ENCODE results near the gene LOXL1.
"Not testable (repeated sequence)": the region's sequence is repeated elsewhere in the genome, so short reads cannot be mapped to it uniquely, and the experiment has no call there.

LOXL1 gene

DNA sequence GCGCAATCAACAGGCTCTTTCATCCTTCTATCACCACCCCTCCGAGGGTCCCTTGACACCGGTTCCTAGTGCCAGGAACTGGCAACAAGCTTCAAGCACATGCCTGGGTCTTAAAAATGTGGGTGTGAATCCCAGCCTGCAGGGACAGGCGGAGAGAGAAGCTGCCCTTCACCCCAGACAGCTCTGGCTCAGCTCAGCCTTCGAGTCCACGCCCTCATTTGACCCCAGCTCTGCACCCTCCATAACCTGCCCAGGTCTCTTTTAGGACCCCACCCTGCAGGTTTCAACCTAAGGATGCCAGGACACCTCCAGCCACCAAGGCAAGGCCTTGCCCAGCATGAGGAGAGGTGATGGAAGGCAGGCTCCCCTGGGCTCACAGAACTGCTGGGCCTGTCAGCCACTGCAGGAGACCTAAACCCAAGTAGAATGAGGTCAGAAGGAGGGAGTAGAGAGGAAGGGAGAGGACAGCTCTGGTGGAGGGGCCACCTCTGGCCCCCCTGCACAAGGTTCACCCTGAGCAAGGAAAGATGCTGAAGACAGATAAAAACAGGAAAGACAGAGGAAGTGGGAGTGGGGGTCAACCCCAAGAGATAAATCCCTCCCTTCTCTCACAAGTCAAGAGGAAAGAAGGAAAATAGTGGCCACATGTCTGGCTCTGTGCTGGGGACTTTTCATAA, 2.6 kb upstream of the LOXL1 start:
- DNase-seq: no peak

- DNase-seq: peak; percentile 44
Observed at GRCh38 chr15:73924171-73924921, 1.9 kb upstream of the LOXL1 start.

DNA sequence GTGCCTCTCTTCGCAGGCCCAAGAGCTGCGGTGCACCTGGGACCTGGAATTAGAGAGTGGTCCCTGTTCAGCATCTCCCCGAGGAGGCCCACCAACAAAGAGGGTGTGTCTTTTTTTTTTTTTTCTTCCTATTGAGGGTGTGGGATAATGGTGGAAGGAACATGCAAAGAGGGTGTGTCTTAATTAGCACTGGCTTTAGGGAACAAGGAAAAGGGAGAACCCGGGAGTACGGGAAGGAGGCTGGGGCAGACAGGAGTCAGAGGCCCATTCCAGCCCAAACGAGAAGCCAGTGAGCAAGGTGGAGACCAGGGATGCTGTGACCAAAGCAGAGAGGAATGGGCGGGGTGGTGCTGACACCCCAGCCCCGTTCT, 429 bp upstream of the LOXL1 start:
- no peak for DNase-seq

DNA sequence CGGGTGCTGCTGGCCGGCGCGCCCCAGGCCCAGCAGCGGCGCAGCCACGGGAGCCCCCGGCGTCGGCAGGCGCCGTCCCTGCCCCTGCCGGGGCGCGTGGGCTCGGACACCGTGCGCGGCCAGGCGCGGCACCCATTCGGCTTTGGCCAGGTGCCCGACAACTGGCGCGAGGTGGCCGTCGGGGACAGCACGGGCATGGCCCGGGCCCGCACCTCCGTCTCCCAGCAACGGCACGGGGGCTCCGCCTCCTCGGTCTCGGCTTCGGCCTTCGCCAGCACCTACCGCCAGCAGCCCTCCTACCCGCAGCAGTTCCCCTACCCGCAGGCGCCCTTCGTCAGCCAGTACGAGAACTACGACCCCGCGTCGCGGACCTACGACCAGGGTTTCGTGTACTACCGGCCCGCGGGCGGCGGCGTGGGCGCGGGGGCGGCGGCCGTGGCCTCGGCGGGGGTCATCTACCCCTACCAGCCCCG, 777 bp downstream of the LOXL1 start:
- peak; percentile 60 for DNase-seq

GRCh38 chr15:73927476-73928240, 1.4 kb downstream of the LOXL1 start:
- peak; percentile 82 for DNase-seq

DNA sequence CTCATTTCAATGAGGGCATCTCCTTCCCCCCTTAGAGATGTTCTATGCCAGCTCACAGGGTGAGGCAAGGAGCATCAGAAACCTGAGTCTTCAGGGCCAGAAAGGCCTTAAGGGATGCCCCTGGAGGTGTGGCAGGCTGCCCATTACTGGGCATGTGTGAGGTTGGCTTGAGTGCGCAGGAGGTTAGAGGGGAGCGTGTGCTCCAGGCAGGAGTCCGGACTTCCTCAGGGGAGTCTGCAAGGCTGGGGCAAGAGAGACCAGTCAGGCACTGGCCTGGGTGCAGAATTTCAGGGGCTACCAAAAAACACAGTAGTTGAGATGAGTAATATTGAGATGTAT, 1.9 kb downstream of the LOXL1 start:
- no peak for DNase-seq

- no peak for DNase-seq
Observed at GRCh38 chr15:73928971-73929627, 2.8 kb downstream of the LOXL1 start.

DNA sequence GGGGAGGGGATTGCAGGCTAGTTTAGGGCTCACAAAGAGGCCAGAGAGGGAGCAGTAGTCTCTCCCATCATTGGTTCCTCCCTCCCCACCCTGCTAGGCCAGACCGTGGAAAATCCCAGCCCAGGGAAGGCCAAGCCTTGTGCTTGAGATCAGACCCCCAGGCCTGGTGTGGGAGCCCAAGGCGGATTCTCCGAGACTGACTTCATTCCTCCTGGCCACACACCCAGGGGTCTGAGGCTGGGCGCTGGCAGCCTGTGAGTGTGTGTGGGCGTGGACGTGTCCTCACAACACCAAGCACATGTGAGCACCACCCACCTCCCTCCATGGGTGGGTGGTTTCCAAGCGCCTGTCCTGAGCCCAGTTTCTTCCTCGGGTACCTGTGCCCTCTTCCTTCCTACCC, 4.1 kb downstream of the LOXL1 start:
- no peak for DNase-seq

GRCh38 chr15:73930790-73931281, 4.6 kb downstream of the LOXL1 start:
- no peak for DNase-seq

DNA sequence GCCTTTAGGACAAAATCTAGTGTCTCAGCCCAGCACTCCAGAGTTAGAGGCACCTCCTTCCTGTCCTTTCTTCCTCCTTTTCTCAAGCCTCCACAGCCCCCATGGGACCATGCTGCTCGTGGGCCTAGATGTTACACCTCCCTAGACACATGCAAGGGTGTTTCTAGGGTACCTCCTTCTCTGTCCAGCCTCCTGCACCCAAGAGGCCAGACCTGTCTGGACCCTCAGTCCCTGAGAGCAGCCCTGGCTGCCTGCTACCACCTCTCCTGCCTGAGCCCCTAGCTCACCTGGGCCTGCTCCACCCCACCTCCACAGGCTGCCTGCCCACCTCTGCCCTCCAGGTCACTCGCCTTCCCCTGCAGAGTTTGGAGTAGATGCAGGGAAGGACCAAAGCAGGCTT, 5.2 kb downstream of the LOXL1 start:
- no peak for DNase-seq

DNA sequence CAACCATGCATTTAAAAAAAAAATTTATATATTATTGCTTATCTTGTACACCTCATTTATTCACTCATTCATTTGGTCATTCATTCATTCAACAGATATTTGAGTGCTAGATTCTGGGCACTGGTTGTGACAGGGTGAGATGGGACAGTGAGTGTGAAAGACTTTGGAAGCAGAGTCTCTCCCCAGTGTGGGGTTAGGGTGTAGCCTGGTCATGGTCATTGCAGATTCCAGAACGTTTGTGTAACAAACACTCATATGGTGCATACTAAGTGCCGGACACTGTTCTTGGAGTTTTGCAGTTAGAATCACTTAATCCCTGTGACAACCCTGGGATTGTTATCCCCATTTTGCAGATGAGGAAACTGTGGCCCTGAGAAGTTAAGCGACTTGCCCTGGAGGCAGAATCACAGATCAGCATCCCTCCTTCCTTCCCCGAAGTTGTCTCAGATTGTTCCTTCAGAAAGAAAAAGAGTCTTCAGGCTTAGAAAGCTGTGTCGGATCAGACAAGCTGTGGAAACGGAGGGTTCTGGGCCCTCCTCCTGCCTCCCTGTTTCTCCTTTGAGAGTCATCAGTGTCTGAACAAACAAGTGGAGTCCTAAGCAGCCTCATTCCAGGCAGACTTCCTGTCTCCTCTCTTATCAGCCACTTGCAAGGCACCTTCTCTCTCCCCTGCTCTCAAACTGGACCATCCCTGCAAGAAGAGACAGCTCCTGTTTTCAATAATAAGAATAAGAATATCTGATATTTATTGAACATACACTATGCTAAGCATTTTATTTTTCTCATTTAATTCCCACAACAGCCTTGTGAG, 6.3 kb downstream of the LOXL1 start:
- DNase-seq: no peak

GRCh38 chr15:73934281-73934680, 8.0 kb downstream of the LOXL1 start:
- DNase-seq: no peak

GRCh38 chr15:73935547-73935946, 9.3 kb downstream of the LOXL1 start:
- no peak for DNase-seq

- no peak for DNase-seq
Observed at GRCh38 chr15:73936181-73936580, 9.9 kb downstream of the LOXL1 start.

DNA sequence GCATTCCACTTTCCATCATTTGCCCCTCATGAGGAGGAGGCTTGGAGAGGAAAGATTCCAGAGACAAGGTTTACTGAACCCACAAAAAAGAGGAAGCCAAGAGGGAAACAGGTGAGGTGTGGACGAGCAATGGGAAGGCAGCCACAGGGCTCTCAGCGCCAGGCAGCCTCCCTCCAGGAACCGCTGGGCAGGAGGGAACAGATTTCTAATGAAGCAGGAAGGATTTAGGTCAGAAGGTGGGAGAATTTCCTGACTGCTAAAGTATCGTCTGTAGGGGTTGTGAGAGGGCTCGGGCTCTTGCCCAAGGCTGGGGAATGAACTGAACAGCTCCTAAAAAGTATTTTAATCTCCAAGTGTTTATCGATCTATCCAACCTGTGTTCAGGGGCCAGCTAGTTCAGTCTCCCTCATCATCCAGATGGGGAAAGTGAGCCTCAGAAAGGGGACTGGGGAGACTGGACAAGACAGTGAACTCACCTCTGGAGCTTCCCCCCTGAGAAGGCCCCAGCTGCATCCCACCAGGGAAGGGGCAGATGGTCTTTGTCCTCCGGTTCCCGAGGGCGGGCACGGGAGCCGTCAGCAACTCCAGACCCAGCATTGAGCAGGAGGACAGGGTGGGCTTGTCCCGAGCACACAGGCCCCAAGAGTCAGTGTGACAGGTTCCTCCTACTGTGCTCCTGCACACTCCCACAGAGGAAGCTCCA, 10.5 kb downstream of the LOXL1 start:
- no peak for DNase-seq

DNA sequence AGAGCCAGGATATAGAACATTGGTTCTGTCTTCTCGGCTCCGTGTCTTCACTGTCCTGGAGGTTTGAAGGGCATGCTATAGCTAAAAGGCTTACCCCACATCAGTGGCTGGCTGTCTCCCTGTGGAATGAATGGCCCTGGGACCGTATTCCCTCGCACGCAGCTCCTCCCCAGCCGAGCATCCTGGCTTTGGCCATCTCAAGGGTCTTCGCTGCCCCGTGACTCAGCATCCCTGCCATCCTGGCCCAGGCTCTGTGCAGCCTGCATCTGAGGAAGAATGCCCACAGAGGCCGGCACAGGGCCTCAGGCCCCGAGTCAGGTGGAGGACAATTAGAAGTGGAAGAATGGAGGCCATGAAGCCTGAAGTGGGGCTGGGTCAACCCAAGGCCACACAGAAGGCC, 11.0 kb downstream of the LOXL1 start:
- DNase-seq: no peak

DNA sequence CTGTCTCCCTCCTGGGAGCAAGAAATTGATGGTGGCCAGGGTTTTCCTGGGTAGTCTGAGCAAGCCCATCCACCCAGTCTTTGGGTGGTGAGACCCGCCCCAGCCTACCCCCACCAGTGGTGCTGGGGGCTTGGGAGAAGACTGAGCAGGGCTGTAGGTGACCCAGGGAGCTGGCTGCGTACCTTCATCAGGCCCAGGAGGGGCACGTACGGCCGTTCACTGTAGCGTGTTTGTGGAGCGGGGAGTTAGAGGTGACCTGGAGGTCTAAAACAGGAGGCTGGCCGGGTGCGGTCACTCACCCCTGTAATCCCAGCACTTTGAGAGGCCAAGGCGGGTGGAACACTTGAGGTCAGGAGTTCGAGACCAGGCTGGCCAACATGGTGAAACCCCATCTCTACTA, 11.5 kb downstream of the LOXL1 start:
- no peak for DNase-seq

- DNase-seq: not testable (repeated sequence)
Observed at GRCh38 chr15:73938516-73938915, 12.3 kb downstream of the LOXL1 start.

- no peak for DNase-seq
Observed at GRCh38 chr15:73939138-73939537, 12.9 kb downstream of the LOXL1 start.

- DNase-seq: no peak
Observed at GRCh38 chr15:73940061-73940981, 14.1 kb downstream of the LOXL1 start.

DNA sequence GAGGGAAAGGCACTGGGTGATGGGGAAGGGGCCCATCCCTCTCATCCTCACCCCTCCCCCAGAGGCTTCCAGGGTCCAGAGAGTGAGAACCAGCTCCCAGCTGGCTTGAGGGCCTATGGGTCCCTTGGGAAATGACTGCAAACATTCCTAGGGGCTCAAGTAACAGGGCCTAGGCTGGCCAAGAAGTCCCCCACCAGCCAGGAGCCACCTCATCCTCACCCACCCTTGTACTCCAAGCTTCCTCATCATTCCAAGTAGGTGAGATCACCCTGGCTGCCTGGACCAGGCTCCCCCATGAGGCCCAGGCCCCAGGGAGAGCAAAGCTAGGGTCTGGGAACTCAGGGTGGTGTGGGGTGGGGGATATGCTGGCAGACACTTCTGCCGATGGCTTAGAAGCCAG, 14.8 kb downstream of the LOXL1 start:
- DNase-seq: no peak

Measured in stimulated activated CD8-positive, alpha-beta memory T cell treated with anti-CD3 and anti-CD28 coated beads, Interleukin-4, amount 100 ng/mL, for 48 hours (primary cell).